Stomach (tissue), 9 donors: ENCODE data around the gene PRKAB1. TPM values are rescaled to one million over a fixed set of nuclear protein-coding genes. Genes with fewer than 3 reads are reported as not detected.

Source experiments
- DNase-seq, 2 donors: peaks; one replicate each; pipeline versions ENCODE4 v3.0.0 to v3.0.0-alpha.2; 2013 to 2019
- H3K27ac ChIP-seq, 5 donors: fragments of 200-600 bp in 4 of 5; sonication (generic) in 4 of 5; one replicate each; pipeline ENCODE4 v1.5.1; 2013 to 2019; ENCODE audit warnings: mild to moderate bottlenecking in 1 of 5, moderate library complexity in 1 of 5
- H3K27me3 ChIP-seq, 3 donors: fragments of 200-600 bp; sonication (generic); one replicate each; pipeline ENCODE4 v1.5.1; 2017 to 2019; ENCODE audit warnings: mixed run types in 1 of 3
- H3K36me3 ChIP-seq, 4 donors: fragments of 200-600 bp; sonication (generic); 1 replicate in 3 of 4; 2 replicates in 1 of 4; pipeline ENCODE4 v1.5.1; 2016 to 2019
- H3K4me1 ChIP-seq, 4 donors: fragments of 200-600 bp; sonication (generic); one replicate each; pipeline ENCODE4 v1.5.1; 2016 to 2019
- H3K4me3 ChIP-seq, 4 donors: fragments of 200-600 bp; sonication (generic) in 3 of 4; one replicate each; pipeline ENCODE4 v1.5.1; 2016 to 2019; ENCODE audit warnings: mild to moderate bottlenecking in 1 of 4
- H3K9me3 ChIP-seq, 4 donors: fragments of 200-600 bp; sonication (generic); one replicate each; pipeline ENCODE4 v1.5.1; 2016 to 2019
- CTCF ChIP-seq, 7 experiments: fragments of 450-650 bp in 4 of 7; fragments of 200-600 bp in 3 of 7; sonication (generic) in 3 of 7; IDR thresholded peaks; one replicate each; pipeline ENCODE4 v1.5.1; 2016 to 2019; ENCODE audit warnings: antibody characterized with exemption in 7 of 7, control low read depth in 2 of 7, mild to moderate bottlenecking in 1 of 7
- EP300 ChIP-seq: sonication (generic); formaldehyde crosslinking; IDR thresholded peaks from one replicate; pipeline ENCODE4 v1.6.1; 2017; ENCODE audit warnings: antibody characterized with exemption
- POLR2A ChIP-seq, 4 donors: fragments of 450-650 bp; IDR thresholded peaks; one replicate each; pipeline ENCODE4 v1.6.1; 2016; ENCODE audit warnings: antibody characterized with exemption in 4 of 4, control low read depth in 2 of 4, mild to moderate bottlenecking in 1 of 4, moderate library complexity in 1 of 4
- POLR2AphosphoS5 ChIP-seq, 3 donors: sonication (generic); formaldehyde crosslinking; IDR thresholded peaks; one replicate each; pipeline ENCODE4 v1.6.1; 2016; ENCODE audit warnings: antibody characterized with exemption in 3 of 3
- WGBS, 5 donors: extraction: QIAGEN DNeasy Blood & Tissue Kit in 3 of 5; methylation state at CpG; one replicate each; pipeline versions ENCODE4 v1.1.5 to v1.1.7; 2013 to 2018; 5-methylcytosine and 5-hydroxymethylcytosine counted together
- intact Hi-C: fragments of 100-400 bp; cut with DNase I; formaldehyde crosslinking; loops from one replicate; pipeline ENCODE4 v1.15.1; 2023; ENCODE audit warnings: low total_unique reads
- polyA plus RNA-seq, 3 donors: library from polyadenylated mRNA; stranded (reverse); fragments of 200-250 nt; gene quantifications; one replicate each; pipeline ENCODE4 v1.2.3, GENCODE V29; 2013
- total RNA-seq, 5 donors: library from RNA; depleted of rRNA; stranded (reverse); fragments of >200 nt; gene quantifications; one replicate each; pipeline versions ENCODE4 v1.1.0 to v1.2.3, GENCODE V29; 2014 to 2016
- donor health status: healthy with polysubstance abuse.
- donor health status: Bipolar disorder and iron deficiency.
- donor health status: healthy.

Gene PRKAB1
- total and polyA plus RNA-seq, 8 donors = 22.6 to 143 (median 50.8) TPM

- TF ChIP-seq EP300 (no peak), POLR2AphosphoS5 (IDR thresholded peaks at IDR 0.05) (no peak), POLR2A (IDR thresholded peaks at IDR 0.05) (no peak), CTCF (IDR thresholded peaks at IDR 0.05) (no peak)
- no peaks in the 10 kb centered on the region for H3K27me3 ChIP-seq
- WGBS, 5 donors = 92 to 97% (median 95%) methylated on average over 4 of the region's 4 CpGs
- intact Hi-C loops = no loop called here
- no peak overlapping the region for H3K4me3 ChIP-seq
- no peak overlapping the region for H3K27ac ChIP-seq
- DNase-seq = no peak
- no peaks in the 10 kb centered on the region for H3K36me3 ChIP-seq
- H3K9me3 ChIP-seq = no peaks in the 10 kb centered on the region
- H3K4me1 ChIP-seq = peaks cover 0 to 8% (median 7%) of the 10 kb centered on the region in 4 donors
Observed at GRCh38 chr12:119721306-119721705, 53.4 kb downstream of the PRKAB1 start.

GRCh38 chr12:119725523-119725922, 57.6 kb downstream of the PRKAB1 start:
- WGBS, 5 donors = 89 to 98% (median 93%) methylated on average over 4 of the region's 4 CpGs
- intact Hi-C loops = no loop called here
- TF ChIP-seq CTCF (IDR thresholded peaks at IDR 0.05) = no peak
- no peak for TF ChIP-seq POLR2A (IDR thresholded peaks at IDR 0.05)
- no peak for TF ChIP-seq EP300
- TF ChIP-seq POLR2AphosphoS5 (IDR thresholded peaks at IDR 0.05) = no peak
- no peaks in the 10 kb centered on the region for H3K27me3 ChIP-seq
- H3K9me3 ChIP-seq = no peaks in the 10 kb centered on the region
- no peak overlapping the region for H3K4me3 ChIP-seq
- H3K4me1 ChIP-seq = peaks cover 0 to 12% (median 0%) of the 10 kb centered on the region in 4 donors
- H3K27ac ChIP-seq = no peak overlapping the region
- DNase-seq = no peak
- peaks cover 0 to 2% (median 0%) of the 10 kb centered on the region in 4 donors for H3K36me3 ChIP-seq

GRCh38 chr12:119727600-119728443, 59.9 kb downstream of the PRKAB1 start:
- no peak overlapping the region for H3K4me3 ChIP-seq
- no peaks in the 10 kb centered on the region for H3K27me3 ChIP-seq
- H3K36me3 ChIP-seq = peaks cover 0 to 4% (median 0%) of the 10 kb centered on the region in 4 donors
- no peak for TF ChIP-seq POLR2A (IDR thresholded peaks at IDR 0.05)
- TF ChIP-seq CTCF (IDR thresholded peaks at IDR 0.05) = no peak
- no peak for TF ChIP-seq EP300
- no peak for TF ChIP-seq POLR2AphosphoS5 (IDR thresholded peaks at IDR 0.05)
- DNase-seq = no peak
- intact Hi-C loops = no loop called here
- 82 to 97% (median 95%) methylated on average over 3 of the region's 3 CpGs for WGBS, 5 donors
- peaks cover 0 to 12% (median 0%) of the 10 kb centered on the region in 4 donors for H3K4me1 ChIP-seq
- peak overlapping the region in 1 of 5 donors; percentile 49 for H3K27ac ChIP-seq
- H3K9me3 ChIP-seq = no peaks in the 10 kb centered on the region

- intact Hi-C loops = no loop called here
- peak overlapping the region in 1 of 5 donors; percentile 49 for H3K27ac ChIP-seq
- no peaks in the 10 kb centered on the region for H3K9me3 ChIP-seq
- H3K4me1 ChIP-seq = peaks cover 0 to 12% (median 0%) of the 10 kb centered on the region in 4 donors
- H3K27me3 ChIP-seq = no peaks in the 10 kb centered on the region
- no peak for TF ChIP-seq CTCF (IDR thresholded peaks at IDR 0.05)
- no peak for TF ChIP-seq POLR2AphosphoS5 (IDR thresholded peaks at IDR 0.05)
- TF ChIP-seq POLR2A (IDR thresholded peaks at IDR 0.05) = no peak
- no peak for TF ChIP-seq EP300
- 51 to 72% (median 55%) methylated on average over 6 of the region's 6 CpGs for WGBS, 5 donors
- DNase-seq = no peak
- H3K4me3 ChIP-seq = no peak overlapping the region
- H3K36me3 ChIP-seq = peaks cover 0 to 7% (median 0%) of the 10 kb centered on the region in 4 donors
Observed at GRCh38 chr12:119728444-119728745, 60.5 kb downstream of the PRKAB1 start.
